KOPT-K1 (cell line): ENCODE results near the gene FRYL.
"Not testable (repeated sequence)": the region's sequence is repeated elsewhere in the genome, so short reads cannot be mapped to it uniquely, and the experiment has no call there.

Source experiments
- H3K27ac ChIP-seq: fragments of 200-600 bp; sonication (generic); 2 replicates; pipeline ENCODE4 v1.5.1; 2016; ENCODE audit warnings: antibody characterized with exemption, mild to moderate bottlenecking, low read depth, low read length; ENCODE audit not compliant: poor library complexity, severe bottlenecking
- H3K36me3 ChIP-seq: fragments of 200-600 bp; sonication (generic); 2 replicates; pipeline ENCODE4 v1.5.1; 2017; ENCODE audit warnings: antibody characterized with exemption, mild to moderate bottlenecking, low read length, moderate library complexity; ENCODE audit not compliant: insufficient read depth
- H3K9me3 ChIP-seq: fragments of 200-600 bp; sonication (generic); 2 replicates; pipeline ENCODE4 v1.5.1; 2017; ENCODE audit warnings: antibody characterized with exemption, low read length, mild to moderate bottlenecking; ENCODE audit not compliant: insufficient read depth, poor library complexity, severe bottlenecking

Gene FRYL

GRCh38 chr4:48772556-48772955, 7.5 kb downstream of the FRYL start:
- Histone ChIP-seq H3K9me3 (peaks cover 15% of the 10 kb centered on the region), H3K27ac (no peak overlapping the region), H3K36me3 (peaks cover 33% of the 10 kb centered on the region; the same call in 1 of the 2 replicates)

- H3K36me3 ChIP-seq: peaks cover 29% of the 10 kb centered on the region
- H3K9me3 ChIP-seq: peaks cover 26% of the 10 kb centered on the region
- no peak overlapping the region for H3K27ac ChIP-seq
These were observed 12.8 kb downstream of the FRYL start for GRCh38 chr4:48767055-48767929.

DNA sequence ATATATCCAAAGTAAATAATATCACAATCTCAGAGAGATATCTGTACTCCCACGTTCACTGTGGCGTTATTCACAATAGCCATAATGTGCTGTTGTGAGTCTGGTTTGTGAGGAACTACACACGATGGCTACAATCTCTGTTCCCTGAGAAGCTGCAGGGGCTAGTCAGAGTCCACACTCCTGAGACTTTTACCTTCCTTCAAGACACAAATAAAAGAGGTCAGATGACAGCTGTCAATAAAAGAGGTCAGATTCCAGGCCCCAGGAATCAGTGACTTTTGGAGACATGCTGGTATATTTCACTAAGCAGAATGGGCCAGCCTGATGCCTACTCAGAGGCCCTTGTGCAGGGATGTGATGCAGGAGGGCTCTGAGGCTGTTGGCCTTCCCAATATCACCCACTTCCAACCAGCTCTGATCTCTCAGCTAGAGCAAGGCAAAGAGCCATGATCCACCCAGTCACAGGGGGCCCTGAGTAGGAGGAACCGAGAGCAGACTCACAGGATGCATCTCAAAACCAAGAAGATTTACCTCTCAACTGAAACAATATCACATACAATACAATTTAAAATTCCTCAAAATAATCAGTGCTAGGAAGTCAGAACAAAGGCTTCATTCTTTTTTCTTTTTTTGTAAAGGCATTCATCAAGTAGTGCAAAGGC, 13.8 kb downstream of the FRYL start:
- Histone ChIP-seq H3K27ac (no peak overlapping the region), H3K36me3 (peaks cover 22% of the 10 kb centered on the region), H3K9me3 (peaks cover 19% of the 10 kb centered on the region)

GRCh38 chr4:48762408-48762807, 17.7 kb downstream of the FRYL start:
- no peak overlapping the region for H3K27ac ChIP-seq
- H3K36me3 ChIP-seq: peaks cover 16% of the 10 kb centered on the region
- H3K9me3 ChIP-seq: peaks cover 22% of the 10 kb centered on the region

DNA sequence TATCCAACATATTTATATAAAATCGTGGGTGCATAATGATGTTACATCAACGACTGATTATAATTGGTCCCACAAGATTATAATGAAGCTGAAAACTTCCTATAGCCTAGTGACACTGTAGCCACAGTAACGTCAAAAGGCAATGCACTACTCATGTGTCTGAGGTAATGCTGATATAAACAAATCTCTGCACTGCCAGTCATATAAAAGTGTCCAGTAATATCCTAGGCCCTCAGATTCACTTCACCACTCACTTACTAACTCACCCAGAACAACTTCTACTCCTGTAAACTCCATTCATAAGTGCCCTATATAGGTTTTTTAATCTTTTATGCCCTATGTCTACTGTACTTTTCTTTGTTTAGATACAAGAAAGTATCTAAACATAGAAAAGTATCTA, 18.8 kb downstream of the FRYL start:
- Histone ChIP-seq H3K27ac (no peak overlapping the region), H3K36me3 (peaks cover 10% of the 10 kb centered on the region), H3K9me3 (peaks cover 15% of the 10 kb centered on the region)

DNA sequence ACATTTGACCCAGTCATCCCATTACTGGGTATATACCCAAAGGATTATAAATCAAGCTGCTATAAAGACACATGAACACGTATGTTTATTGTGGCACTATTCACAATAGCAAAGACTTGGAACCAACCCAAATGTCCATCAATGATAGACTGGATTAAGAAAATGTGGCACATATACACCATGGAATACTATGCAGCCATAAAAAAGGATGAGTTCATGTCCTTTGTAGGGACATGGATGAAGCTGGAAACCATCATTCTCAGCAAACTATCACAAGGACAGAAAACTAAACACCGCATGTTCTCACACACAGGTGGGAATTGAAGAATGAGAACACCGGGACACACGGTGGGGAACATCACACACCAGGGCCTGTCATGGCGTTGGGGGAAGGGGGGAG, 21.4 kb downstream of the FRYL start:
- Histone ChIP-seq H3K36me3 (peaks cover 17% of the 10 kb centered on the region), H3K9me3 (peaks cover 13% of the 10 kb centered on the region)
- not testable (repeated sequence) for H3K27ac ChIP-seq

- peaks cover 13% of the 10 kb centered on the region for H3K9me3 ChIP-seq
- peaks cover 17% of the 10 kb centered on the region for H3K36me3 ChIP-seq
- no peak overlapping the region for H3K27ac ChIP-seq
These were observed 23.3 kb downstream of the FRYL start for GRCh38 chr4:48756689-48757220.

- peaks cover 13% of the 10 kb centered on the region for H3K9me3 ChIP-seq
- H3K27ac ChIP-seq: no peak overlapping the region
- H3K36me3 ChIP-seq: peaks cover 17% of the 10 kb centered on the region
These were observed 24.8 kb downstream of the FRYL start for GRCh38 chr4:48755281-48755680.

- no peak overlapping the region for H3K27ac ChIP-seq
- no peaks in the 10 kb centered on the region for H3K9me3 ChIP-seq
- peaks cover 7% of the 10 kb centered on the region; the same call in 1 of the 2 replicates for H3K36me3 ChIP-seq
These were observed 26.9 kb downstream of the FRYL start for GRCh38 chr4:48753159-48753558.

GRCh38 chr4:48752726-48753125, 27.4 kb downstream of the FRYL start:
- H3K9me3 ChIP-seq: no peaks in the 10 kb centered on the region
- H3K27ac ChIP-seq: no peak overlapping the region
- H3K36me3 ChIP-seq: peaks cover 7% of the 10 kb centered on the region; the same call in 1 of the 2 replicates

- Histone ChIP-seq H3K36me3 (peaks cover 7% of the 10 kb centered on the region; the same call in 1 of the 2 replicates), H3K27ac (no peak overlapping the region), H3K9me3 (no peaks in the 10 kb centered on the region)
These were observed 27.8 kb downstream of the FRYL start for GRCh38 chr4:48752246-48752645.

GRCh38 chr4:48748949-48749596, 31.0 kb downstream of the FRYL start:
- peaks cover 2% of the 10 kb centered on the region; the same call in 1 of the 2 replicates for H3K36me3 ChIP-seq

GRCh38 chr4:48746608-48747362, 33.3 kb downstream of the FRYL start:
- Histone ChIP-seq H3K36me3 (no peaks in the 10 kb centered on the region), H3K9me3 (no peaks in the 10 kb centered on the region), H3K27ac (peak overlapping the region; percentile 29)

More at GRCh38 chr4:48748949-48749596, 31.0 kb downstream of the FRYL start:
- no peaks in the 10 kb centered on the region for H3K9me3 ChIP-seq
- H3K27ac ChIP-seq: no peak overlapping the region

- H3K9me3 ChIP-seq, H3K27ac ChIP-seq, H3K36me3 ChIP-seq: not testable (repeated sequence)
These were observed 34.9 kb downstream of the FRYL start for GRCh38 chr4:48745223-48745622.
